OCI-LY3 (cell line): Measurements from ENCODE around the gene TF.

ENCODE experiments used
- H2AFZ ChIP-seq: fragments of 200-600, 300-600 bp; shearing (Covaris generic); 2 replicates; pipeline ENCODE4 v1.6.0; 2014; ENCODE audit warnings: antibody characterized with exemption, low read depth, low read length
- H3K27ac ChIP-seq: fragments of 200-600, 300-600 bp; sonication (generic); 2 replicates; pipeline ENCODE4 v1.5.1; 2014; ENCODE audit warnings: mild to moderate bottlenecking, low read length, moderate library complexity, mixed read lengths
- H3K27me3 ChIP-seq: fragments of 200-600, 300-600 bp; sonication (generic); 2 replicates; pipeline ENCODE4 v1.6.1; 2014; ENCODE audit warnings: low read depth, low read length, mixed read lengths
- H3K36me3 ChIP-seq: fragments of 200-600, 300-600 bp; sonication (generic); replicated peaks from 2 replicates; pipeline ENCODE3; 2014; ENCODE audit warnings: low read depth, low read length, mixed read lengths
- H3K4me1 ChIP-seq: fragments of 300-600, 200-600 bp; sonication (generic); 2 replicates; pipeline ENCODE4 v1.6.1; 2014; ENCODE audit warnings: low read length, mixed read lengths
- H3K4me2 ChIP-seq: fragments of 200-600, 300-600 bp; sonication (generic); 2 replicates; pipeline ENCODE4 v1.6.1; 2014; ENCODE audit warnings: low read length, mixed read lengths
- H3K4me3 ChIP-seq: fragments of 300-600, 200-600 bp; sonication (generic); 2 replicates; pipeline ENCODE4 v1.5.1; 2014; ENCODE audit warnings: antibody characterized with exemption, mild to moderate bottlenecking, low read length, moderate library complexity
- H3K79me2 ChIP-seq: fragments of 300-600, 200-600 bp; shearing (Covaris generic); 2 replicates; pipeline ENCODE4 v1.6.1; 2014; ENCODE audit warnings: mild to moderate bottlenecking, low read length, mixed read lengths
- H3K9ac ChIP-seq: fragments of 300-600, 200-600 bp; shearing (Covaris generic); 2 replicates; pipeline ENCODE4 v1.6.0; 2014; ENCODE audit warnings: mild to moderate bottlenecking, low read length, moderate library complexity
- H3K9me3 ChIP-seq: fragments of 200-600, 300-600 bp; shearing (Covaris generic); 2 replicates; pipeline ENCODE4 v1.6.1; 2014; ENCODE audit warnings: low read length, mixed read lengths; ENCODE audit not compliant: insufficient read depth
- H4K20me1 ChIP-seq: fragments of 200-600, 300-600 bp; sonication (generic); 2 replicates; pipeline ENCODE4 v1.6.1; 2016; ENCODE audit warnings: low read length, mixed read lengths; ENCODE audit not compliant: insufficient read depth
- CTCF ChIP-seq: fragments of 200-600, 300-600 bp; sonication (generic); IDR thresholded peaks from 2 replicates; pipeline ENCODE4 v1.5.1; 2014; ENCODE audit warnings: antibody characterized with exemption, low read length, low read depth
- EZH2phosphoT487 ChIP-seq: fragments of 200-600 bp; shearing (Covaris generic); IDR thresholded peaks from 2 replicates; pipeline ENCODE4 v1.6.1; 2018; ENCODE audit warnings: antibody characterized with exemption, mixed run types, low read depth

TF gene

GRCh38 chr3:133767607-133768006 lies 21.4 kb downstream of the TF start:
- no peaks in the 10 kb centered on the region for H3K9me3 ChIP-seq
- H3K4me2 ChIP-seq, result no peak overlapping the region
- H3K9ac ChIP-seq, result no peak overlapping the region
- H3K4me3 ChIP-seq, result no peak overlapping the region
- peaks cover 10% of the 10 kb centered on the region for H3K27me3 ChIP-seq
- no peaks in the 10 kb centered on the region for H4K20me1 ChIP-seq
- H3K36me3 ChIP-seq, result no peaks in the 10 kb centered on the region
- H3K27ac ChIP-seq, result no peak overlapping the region
- H3K4me1 ChIP-seq, result no peaks in the 10 kb centered on the region
- no peak overlapping the region for H2AFZ ChIP-seq
- TF ChIP-seq CTCF, result no peak
- TF ChIP-seq EZH2phosphoT487, result no peak
- H3K79me2 ChIP-seq, result no peaks in the 10 kb centered on the region

- no peak overlapping the region for H3K4me2 ChIP-seq
- H3K4me1 ChIP-seq, result no peaks in the 10 kb centered on the region
- H2AFZ ChIP-seq, result no peak overlapping the region
- no peak overlapping the region for H3K4me3 ChIP-seq
- H3K27ac ChIP-seq, result no peak overlapping the region
- no peaks in the 10 kb centered on the region for H3K79me2 ChIP-seq
- no peak overlapping the region for H3K9ac ChIP-seq
- peaks cover 2% of the 10 kb centered on the region; the same call in 1 of the 2 replicates for H3K27me3 ChIP-seq
- H4K20me1 ChIP-seq, result no peaks in the 10 kb centered on the region
- TF ChIP-seq EZH2phosphoT487 (no peak), CTCF (no peak)
- H3K36me3 ChIP-seq, result no peaks in the 10 kb centered on the region
- H3K9me3 ChIP-seq, result no peaks in the 10 kb centered on the region
Measured at GRCh38 chr3:133769536-133769935, 23.3 kb downstream of the TF start.

GRCh38 chr3:133773732-133774131 lies 27.5 kb downstream of the TF start:
- no peaks in the 10 kb centered on the region for H4K20me1 ChIP-seq
- H3K4me2 ChIP-seq, result no peak overlapping the region
- TF ChIP-seq CTCF, result no peak
- TF ChIP-seq EZH2phosphoT487, result no peak
- H3K27me3 ChIP-seq, result peaks cover 7% of the 10 kb centered on the region; the same call in 1 of the 2 replicates
- H3K4me1 ChIP-seq, result no peaks in the 10 kb centered on the region
- no peaks in the 10 kb centered on the region for H3K79me2 ChIP-seq
- H3K9ac ChIP-seq, result no peak overlapping the region
- H3K4me3 ChIP-seq, result no peak overlapping the region
- no peak overlapping the region for H3K27ac ChIP-seq
- no peak overlapping the region for H2AFZ ChIP-seq
- no peaks in the 10 kb centered on the region for H3K36me3 ChIP-seq
- H3K9me3 ChIP-seq, result no peaks in the 10 kb centered on the region

- Histone ChIP-seq H3K27me3 (peaks cover 15% of the 10 kb centered on the region; the same call in 1 of the 2 replicates), H3K36me3 (no peaks in the 10 kb centered on the region), H3K27ac (no peak overlapping the region), H3K4me2 (no peak overlapping the region), H2AFZ (no peak overlapping the region), H3K4me1 (no peaks in the 10 kb centered on the region), H3K9ac (no peak overlapping the region), H3K4me3 (no peak overlapping the region), H3K79me2 (no peaks in the 10 kb centered on the region), H3K9me3 (no peaks in the 10 kb centered on the region), H4K20me1 (no peaks in the 10 kb centered on the region)
- TF ChIP-seq CTCF, result no peak
- TF ChIP-seq EZH2phosphoT487, result no peak
Measured at GRCh38 chr3:133775309-133775708, 29.1 kb downstream of the TF start.
